Smooth muscle cell (in vitro differentiated cells): ENCODE data around the gene LPCAT2. TPM values are rescaled to one million over a fixed set of nuclear protein-coding genes. Genes with fewer than 3 reads are reported as not detected.
A peak's percentile ranks its signal among the peaks of the same experiment; 100 is the strongest.

Experiments used
- DNase-seq: peaks from one replicate; lab custom pipeline; 2025; ENCODE audit not compliant: unreplicated experiment; lab: John Stamatoyannopoulos, UW
- H2AFZ ChIP-seq: fragments of 200-600 bp; sonication (generic); 2 replicates; pipeline ENCODE4 v1.6.0; 2016; ENCODE audit warnings: antibody characterized with exemption, low read depth, mild to moderate bottlenecking
- H3F3A ChIP-seq: fragments of 200-600 bp; sonication (generic); 2 replicates; pipeline ENCODE4 v1.6.0; 2017; ENCODE audit warnings: antibody characterized with exemption, low read depth
- H3K27ac ChIP-seq: fragments of 200-600 bp; sonication (generic); 2 replicates; pipeline ENCODE4 v1.5.1; 2016; ENCODE audit warnings: low read depth, mild to moderate bottlenecking
- H3K27me3 ChIP-seq: fragments of 200-600 bp; sonication (generic); 2 replicates; pipeline ENCODE4 v1.6.1; 2016; ENCODE audit warnings: low read depth, mild to moderate bottlenecking
- H3K36me3 ChIP-seq: fragments of 200-600 bp; sonication (generic); 2 replicates; pipeline ENCODE4 v1.5.1; 2016; ENCODE audit warnings: low read depth
- H3K4me1 ChIP-seq: fragments of 200-600 bp; sonication (generic); 2 replicates; pipeline ENCODE4 v1.5.1; 2016; ENCODE audit warnings: low read depth
- H3K4me2 ChIP-seq: fragments of 200-600 bp; sonication (generic); 2 replicates; pipeline ENCODE4 v1.6.0; 2016; ENCODE audit warnings: mild to moderate bottlenecking
- H3K4me3 ChIP-seq: fragments of 200-600 bp; sonication (generic); 2 replicates; pipeline ENCODE4 v1.5.1; 2016; ENCODE audit warnings: mild to moderate bottlenecking
- H3K79me2 ChIP-seq: fragments of 200-600 bp; sonication (generic); 2 replicates; pipeline ENCODE4 v1.6.0; 2016; ENCODE audit warnings: low read depth, mild to moderate bottlenecking
- H3K9ac ChIP-seq: fragments of 200-600 bp; sonication (generic); 2 replicates; pipeline ENCODE4 v1.6.0; 2016; ENCODE audit warnings: low read depth
- H3K9me3 ChIP-seq: fragments of 200-600 bp; sonication (generic); replicated peaks from 2 replicates; pipeline ENCODE4 v1.5.1; 2016; ENCODE audit warnings: low read depth
- H4K20me1 ChIP-seq: fragments of 200-600 bp; sonication (generic); 2 replicates; pipeline ENCODE4 v1.6.0; 2016; ENCODE audit warnings: low read depth
- WGBS: methylation state at CpG from one replicate; pipeline ENCODE4 v1.1.7; 2016; ENCODE audit warnings: low lambda C conversion rate; 5-methylcytosine and 5-hydroxymethylcytosine counted together
- polyA plus RNA-seq: library from polyadenylated mRNA; unstranded; fragments of >200 nt; fragmentation: Nextera tagmentation; extraction: Ambion mirVana; gene quantifications from 2 replicates; pipeline ENCODE4 v1.2.1, GENCODE V29; 2016
- total RNA-seq: library from RNA; depleted of rRNA; stranded (reverse); fragments of >200 nt; gene quantifications from 2 replicates; pipeline ENCODE4 v1.2.3, GENCODE V29; 2014
- TF ChIP-seq, protein P1 (sequence below): fragments of 200-600 bp; sonication (generic); IDR thresholded peaks from 2 replicates; pipeline ENCODE4 v1.5.1; 2017; ENCODE audit warnings: borderline replicate concordance, mild to moderate bottlenecking, antibody characterized with exemption; ENCODE audit not compliant: insufficient read depth, poor library complexity, severe bottlenecking

LPCAT2 gene
- total and polyA plus RNA-seq, 2 experiments from 2014 or later, result 12.3 to 55.6 TPM

DNA sequence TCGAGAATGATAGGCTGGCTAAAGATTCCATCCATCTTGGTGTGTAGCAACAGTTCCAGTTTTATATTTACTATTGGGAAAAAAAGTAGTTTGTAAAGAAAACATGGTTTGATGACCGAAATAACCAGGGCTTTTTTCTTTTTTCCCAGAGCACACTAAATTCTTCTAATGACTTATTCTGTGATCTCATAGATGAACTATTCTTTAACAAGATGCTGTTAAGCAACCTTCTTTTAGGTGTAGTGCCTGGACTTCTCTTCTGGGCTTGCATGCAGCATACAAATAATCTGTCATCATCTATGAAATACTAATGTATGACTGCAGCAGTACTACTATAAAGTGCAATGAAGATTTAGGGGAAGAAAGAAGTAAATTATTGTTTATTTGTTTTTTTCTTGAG lies 46.6 kb downstream of the LPCAT2 start:
- Histone ChIP-seq H3F3A (peaks cover 5% of the 10 kb centered on the region), H3K9ac (no peak overlapping the region), H3K9me3 (no peaks in the 10 kb centered on the region), H2AFZ (no peak overlapping the region), H3K4me2 (no peak overlapping the region), H3K4me3 (no peak overlapping the region), H3K36me3 (no peaks in the 10 kb centered on the region), H3K27ac (peak overlapping the region; percentile 32), H3K79me2 (no peaks in the 10 kb centered on the region), H3K27me3 (no peaks in the 10 kb centered on the region), H3K4me1 (no peaks in the 10 kb centered on the region), H4K20me1 (no peaks in the 10 kb centered on the region)
- 79% methylated on average over 2 of the region's 2 CpGs for whole genome bisulfite sequencing
- DNase-seq, result no peak
- TF ChIP-seq, protein P1, sequence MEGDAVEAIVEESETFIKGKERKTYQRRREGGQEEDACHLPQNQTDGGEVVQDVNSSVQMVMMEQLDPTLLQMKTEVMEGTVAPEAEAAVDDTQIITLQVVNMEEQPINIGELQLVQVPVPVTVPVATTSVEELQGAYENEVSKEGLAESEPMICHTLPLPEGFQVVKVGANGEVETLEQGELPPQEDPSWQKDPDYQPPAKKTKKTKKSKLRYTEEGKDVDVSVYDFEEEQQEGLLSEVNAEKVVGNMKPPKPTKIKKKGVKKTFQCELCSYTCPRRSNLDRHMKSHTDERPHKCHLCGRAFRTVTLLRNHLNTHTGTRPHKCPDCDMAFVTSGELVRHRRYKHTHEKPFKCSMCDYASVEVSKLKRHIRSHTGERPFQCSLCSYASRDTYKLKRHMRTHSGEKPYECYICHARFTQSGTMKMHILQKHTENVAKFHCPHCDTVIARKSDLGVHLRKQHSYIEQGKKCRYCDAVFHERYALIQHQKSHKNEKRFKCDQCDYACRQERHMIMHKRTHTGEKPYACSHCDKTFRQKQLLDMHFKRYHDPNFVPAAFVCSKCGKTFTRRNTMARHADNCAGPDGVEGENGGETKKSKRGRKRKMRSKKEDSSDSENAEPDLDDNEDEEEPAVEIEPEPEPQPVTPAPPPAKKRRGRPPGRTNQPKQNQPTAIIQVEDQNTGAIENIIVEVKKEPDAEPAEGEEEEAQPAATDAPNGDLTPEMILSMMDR, result no peak

DNA sequence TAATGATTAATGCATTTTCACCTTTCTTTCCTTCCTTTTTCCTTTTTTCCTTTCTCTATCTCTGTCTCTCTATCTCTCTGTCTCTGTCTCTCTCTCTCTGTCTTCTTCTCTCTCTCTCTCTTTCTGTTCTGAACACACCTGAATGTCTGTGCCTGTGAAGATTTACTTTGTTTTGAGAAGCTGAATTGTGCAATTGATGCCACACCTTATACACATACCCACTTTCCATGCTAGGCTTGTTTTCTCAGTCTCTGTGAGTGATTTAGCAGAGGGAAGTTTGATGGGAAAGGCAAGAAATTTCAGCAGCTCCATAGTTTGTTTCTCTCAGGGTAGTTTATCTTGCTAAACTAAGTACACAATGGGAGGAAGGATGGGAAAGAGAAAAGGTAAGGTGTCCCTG lies 48.3 kb downstream of the LPCAT2 start:
- no peaks in the 10 kb centered on the region for H3K9me3 ChIP-seq
- no peak overlapping the region for H3K4me2 ChIP-seq
- H3F3A ChIP-seq, result peaks cover 5% of the 10 kb centered on the region
- no peak for DNase-seq
- H3K79me2 ChIP-seq, result no peaks in the 10 kb centered on the region
- no peaks in the 10 kb centered on the region for H3K27me3 ChIP-seq
- H3K27ac ChIP-seq, result no peak overlapping the region
- H3K9ac ChIP-seq, result no peak overlapping the region
- H3K4me1 ChIP-seq, result no peaks in the 10 kb centered on the region
- TF ChIP-seq, protein P1, result no peak
- no peaks in the 10 kb centered on the region for H4K20me1 ChIP-seq
- H2AFZ ChIP-seq, result no peak overlapping the region
- H3K4me3 ChIP-seq, result no peak overlapping the region
- H3K36me3 ChIP-seq, result no peaks in the 10 kb centered on the region

DNA sequence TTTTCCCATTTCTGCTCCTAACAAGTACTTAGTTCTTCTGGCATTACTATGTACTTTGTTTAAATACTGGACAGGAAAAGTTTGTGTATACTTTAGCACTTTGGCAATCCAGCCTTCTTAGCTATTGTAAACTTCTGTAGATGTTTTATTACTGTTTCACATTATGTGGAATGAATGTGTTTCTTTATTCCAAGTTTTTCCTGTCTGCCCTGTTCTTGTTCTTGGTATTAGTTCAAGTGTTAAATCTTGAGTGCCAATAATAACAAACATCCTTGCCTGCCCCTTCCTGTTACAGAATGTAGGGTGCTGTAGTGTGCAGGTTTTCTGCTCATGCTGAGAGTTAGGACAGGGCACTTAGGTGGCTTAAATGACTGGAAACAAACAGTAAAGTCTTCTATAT lies 50.4 kb downstream of the LPCAT2 start:
- Histone ChIP-seq H3K79me2 (no peaks in the 10 kb centered on the region), H3K9me3 (no peaks in the 10 kb centered on the region), H3K27me3 (no peaks in the 10 kb centered on the region), H2AFZ (no peak overlapping the region), H3F3A (peaks cover 5% of the 10 kb centered on the region), H4K20me1 (no peaks in the 10 kb centered on the region), H3K4me1 (no peaks in the 10 kb centered on the region), H3K9ac (no peak overlapping the region), H3K4me3 (no peak overlapping the region), H3K4me2 (no peak overlapping the region), H3K27ac (no peak overlapping the region), H3K36me3 (no peaks in the 10 kb centered on the region)
- DNase-seq, result no peak
- TF ChIP-seq, protein P1, result no peak

DNA sequence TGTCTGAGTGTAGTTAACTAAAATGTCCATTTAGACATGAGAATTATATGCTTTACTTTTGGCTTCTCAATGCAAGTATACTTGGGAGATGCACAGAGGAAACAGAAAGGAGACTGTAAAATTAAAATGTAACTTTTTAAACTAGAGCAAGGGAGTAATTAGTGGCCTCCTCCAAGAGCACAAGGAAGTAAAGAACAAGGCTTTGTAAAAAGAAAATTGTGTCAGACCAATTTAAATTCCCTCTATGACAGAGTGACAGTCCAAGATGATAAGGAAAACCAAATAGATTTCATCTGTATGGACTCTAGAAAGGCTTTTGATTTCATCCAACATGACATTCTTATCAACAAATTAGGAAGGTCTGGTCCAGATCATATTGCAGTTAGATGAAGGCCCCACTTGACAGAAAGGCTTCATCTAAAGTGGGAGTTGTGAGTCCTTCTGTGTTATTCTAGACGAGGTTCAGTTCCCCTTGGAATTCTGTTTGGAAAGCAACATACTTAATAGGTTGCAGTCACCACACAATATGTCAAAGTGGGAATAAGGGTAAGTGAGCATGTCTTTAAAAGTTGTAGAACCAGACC lies 51.2 kb downstream of the LPCAT2 start:
- no peaks in the 10 kb centered on the region for H3K27me3 ChIP-seq
- no peaks in the 10 kb centered on the region for H3K36me3 ChIP-seq
- DNase-seq, result no peak
- no peaks in the 10 kb centered on the region for H3K4me1 ChIP-seq
- TF ChIP-seq, protein P1, result no peak
- no peak overlapping the region for H3K27ac ChIP-seq
- H3F3A ChIP-seq, result peaks cover 5% of the 10 kb centered on the region
- no peak overlapping the region for H2AFZ ChIP-seq
- WGBS, result 59% methylated on average over 1 of the region's 1 CpG
- H4K20me1 ChIP-seq, result no peaks in the 10 kb centered on the region
- H3K4me3 ChIP-seq, result no peak overlapping the region
- H3K79me2 ChIP-seq, result no peaks in the 10 kb centered on the region
- H3K9me3 ChIP-seq, result no peaks in the 10 kb centered on the region
- H3K4me2 ChIP-seq, result no peak overlapping the region
- no peak overlapping the region for H3K9ac ChIP-seq
